ENCODE data around the gene OGFRL1. TPM values are rescaled to one million over a fixed set of nuclear protein-coding genes. Genes with fewer than 3 reads are reported as not detected.

Gene OGFRL1
- total and polyA plus RNA-seq, 9 of the 15 experiments (the other 6 are each of a cell fraction or from before 2014, with no cell fraction given), result 0.01 to 0.07 (median 0.03) TPM

- H4K20me1 ChIP-seq (replicated peaks; ENCODE audit: control insufficient read depth, insufficient read depth, low read length), result no peaks in the 10 kb centered on the region
- no peak overlapping the region for H2AFZ ChIP-seq (ENCODE audit: low read depth, low read length)
- no peak for TF ChIP-seq CLOCK (CRISPR knock-in tag; IDR thresholded peaks at IDR 0.05; ENCODE audit: borderline replicate concordance)
- no peak for TF ChIP-seq HDAC1 (IDR thresholded peaks at IDR 0.05)
- no peak for TF ChIP-seq SIN3A (IDR thresholded peaks at IDR 0.05; ENCODE audit: borderline replicate concordance in 2 of 2, control insufficient read depth in 1 of 2, low read depth in 2 of 2, low read length in 2 of 2)
- no peak for TF ChIP-seq SMARCE1 (IDR thresholded peaks at IDR 0.05)
- no peak for TF ChIP-seq ZNF589 (CRISPR knock-in tag; IDR thresholded peaks at IDR 0.05; ENCODE audit: low read depth)
- no peak for TF ChIP-seq SAP30 (IDR thresholded peaks at IDR 0.05; ENCODE audit: borderline replicate concordance, insufficient read depth, low read depth, low read length, poor library complexity, severe bottlenecking)
- no peak for TF ChIP-seq DEAF1 (CRISPR knock-in tag; IDR thresholded peaks at IDR 0.05)
- TF ChIP-seq MTA3 (IDR thresholded peaks at IDR 0.05; ENCODE audit: borderline replicate concordance), result no peak
- no peak for TF ChIP-seq GABPB2 (CRISPR knock-in tag; conservative IDR thresholded peaks at IDR 0.05)
- TF ChIP-seq GMEB1 (CRISPR knock-in tag; IDR thresholded peaks at IDR 0.05), result no peak
- no peak for TF ChIP-seq EGR1 (conservative IDR thresholded peaks at IDR 0.05)
- H3K27ac ChIP-seq (ENCODE audit: extremely low read depth, low read depth, low read length), result no peak overlapping the region
- in situ Hi-C loops (cut with MboI), result no loop called here
- DNase-seq (ENCODE audit: extremely low read depth in 1 of 4, low spot score in 3 of 4) (no peak), FAIRE-seq (no peak), ATAC-seq (no peak)
- H3K36me3 ChIP-seq (ENCODE audit: control insufficient read depth, insufficient read depth, low read length), result no peaks in the 10 kb centered on the region
- H3K9me3 ChIP-seq (replicated peaks; ENCODE audit: control insufficient read depth, insufficient read depth, low read depth, low read length), result no peaks in the 10 kb centered on the region
- H3K27me3 ChIP-seq (ENCODE audit: control insufficient read depth in 2 of 2, insufficient read depth in 2 of 2, low read length in 2 of 2), result peaks cover 0 to 5% of the 10 kb centered on the region in 2 experiments; a peak in 1 of 5 replicates
- no peaks in the 10 kb centered on the region for H3K9me1 ChIP-seq (ENCODE audit: control insufficient read depth, insufficient read depth, low read length)
- no peak overlapping the region for H3K4me3 ChIP-seq
- no peak overlapping the region for H3K4me2 ChIP-seq (ENCODE audit: insufficient read depth, low read length)
- no TSS peak for BruUV-seq (replicated peaks)
- WGBS (ENCODE audit: insufficient coverage, low coverage, missing lambda C conversion rate), result 8% methylated on average over 2 of the region's 2 CpGs
- no peaks in the 10 kb centered on the region for H3K4me1 ChIP-seq (replicated peaks in 1 of 2; ENCODE audit: control insufficient read depth in 2 of 2, insufficient read depth in 2 of 2, low read length in 2 of 2)
- no peak overlapping the region for H3K9ac ChIP-seq (ENCODE audit: insufficient read depth in 1 of 2, low read depth in 2 of 2, low read length in 2 of 2)
- ChIA-PET POLR2A (no interaction called here), CTCF (ENCODE audit: low intra/inter-chr PET ratio) (no interaction called here)
- no peaks in the 10 kb centered on the region for H3K79me2 ChIP-seq (ENCODE audit: control insufficient read depth, insufficient read depth, low read length)
- intact Hi-C loops (cut with micrococcal nuclease), result no loop called here
Measured at GRCh38 chr6:71246596-71246995, 42.0 kb upstream of the OGFRL1 start.
